Bronchial epithelial cell (primary cell): ENCODE results near the gene DPF3. TPM values are rescaled to one million over a fixed set of nuclear protein-coding genes. Genes with fewer than 3 reads are reported as not detected.
A peak's percentile ranks its signal among the peaks of the same experiment; 100 is the strongest.

Source experiments
- DNase-seq: peaks from one replicate; pipeline ENCODE4 v3.0.0-alpha.2; 2010; ENCODE audit warnings: low read depth
- FAIRE-seq: peaks from 2 replicates; lab custom pipeline; 2011; peaks lifted over from hg19 to GRCh38; lab: Jason Lieb, UNC
- H3K27me3 ChIP-seq: 2 replicates; pipeline ENCODE4 v1.5.1; 2011; ENCODE audit warnings: low read length; ENCODE audit not compliant: control insufficient read depth, insufficient read depth
- H3K36me3 ChIP-seq: 2 replicates; pipeline ENCODE4 v1.5.1; 2011; ENCODE audit warnings: low read length; ENCODE audit not compliant: control insufficient read depth, insufficient read depth
- H3K4me3 ChIP-seq: 2 replicates; pipeline ENCODE4 v1.5.1; 2011; ENCODE audit warnings: mild to moderate bottlenecking, low read depth, low read length, control low read depth
- CTCF ChIP-seq: IDR thresholded peaks from 2 replicates; pipeline ENCODE4 v1.5.1; 2011; ENCODE audit warnings: mild to moderate bottlenecking, moderate library complexity, low read length, control low read depth, inconsistent platforms; ENCODE audit not compliant: insufficient read depth, severe bottlenecking
- total RNA-seq: library from RNA; depleted of rRNA; stranded (reverse); fragments of >200 nt; gene quantifications from 2 replicates; pipeline ENCODE4 v1.2.1, GENCODE V29; 2014

Gene DPF3
- total RNA-seq, 1 donor from 2014 or later, result not detected

- Histone ChIP-seq H3K36me3 (no peaks in the 10 kb centered on the region), H3K4me3 (no peak overlapping the region), H3K27me3 (no peaks in the 10 kb centered on the region)
- TF ChIP-seq CTCF, result no peak
- FAIRE-seq (no peak), DNase-seq (peak; percentile 91)
These were observed 227.3 kb downstream of the DPF3 start for GRCh38 chr14:72666610-72667009.

- TF ChIP-seq CTCF, result no peak
These were observed 228.6 kb downstream of the DPF3 start for GRCh38 chr14:72665259-72665658.

GRCh38 chr14:72664651-72665050, 229.2 kb downstream of the DPF3 start:
- DNase-seq (no peak), FAIRE-seq (no peak)
- Histone ChIP-seq H3K4me3 (no peak overlapping the region), H3K36me3 (no peaks in the 10 kb centered on the region), H3K27me3 (no peaks in the 10 kb centered on the region)
- no peak for TF ChIP-seq CTCF

More at GRCh38 chr14:72665259-72665658, 228.6 kb downstream of the DPF3 start:
- FAIRE-seq, result no peak
- no peak overlapping the region for H3K4me3 ChIP-seq
- H3K36me3 ChIP-seq, result no peaks in the 10 kb centered on the region
- H3K27me3 ChIP-seq, result no peaks in the 10 kb centered on the region
- peak; percentile 97 for DNase-seq

- no peaks in the 10 kb centered on the region for H3K36me3 ChIP-seq
- FAIRE-seq (no peak), DNase-seq (no peak)
- no peak for TF ChIP-seq CTCF
- H3K27me3 ChIP-seq, result no peaks in the 10 kb centered on the region
- no peak overlapping the region for H3K4me3 ChIP-seq
These were observed 229.8 kb downstream of the DPF3 start for GRCh38 chr14:72663956-72664650.

- TF ChIP-seq CTCF, result no peak
- no peak overlapping the region for H3K4me3 ChIP-seq
- FAIRE-seq, result no peak
These were observed 230.8 kb downstream of the DPF3 start for GRCh38 chr14:72663076-72663487.

GRCh38 chr14:72662214-72662613, 231.7 kb downstream of the DPF3 start:
- no peak for DNase-seq
- no peaks in the 10 kb centered on the region for H3K27me3 ChIP-seq
- no peak overlapping the region for H3K4me3 ChIP-seq
- no peak for FAIRE-seq
- no peaks in the 10 kb centered on the region for H3K36me3 ChIP-seq
- TF ChIP-seq CTCF, result no peak

More at GRCh38 chr14:72663076-72663487, 230.8 kb downstream of the DPF3 start:
- DNase-seq, result no peak
- H3K36me3 ChIP-seq, result no peaks in the 10 kb centered on the region
- no peaks in the 10 kb centered on the region for H3K27me3 ChIP-seq
